GM23338 (cell line): ENCODE measurements around the gene MRPS31.

ENCODE experiments used
- CREB1 ChIP-seq: fragments of 250-450 bp; sonication (Bioruptor Pico); IDR thresholded peaks from 2 replicates; pipeline ENCODE4 v1.5.0; 2020; ENCODE audit warnings: low read depth, mild to moderate bottlenecking, moderate library complexity
- ETS1 ChIP-seq: IDR thresholded peaks from 2 replicates; pipeline ENCODE4 v1.6.1; 2016; ENCODE audit warnings: antibody characterized with exemption
- EZH2 ChIP-seq: fragments of 200-600 bp; sonication (generic); IDR thresholded peaks from one replicate; pipeline ENCODE4 v1.8.0; 2017; ENCODE audit warnings: antibody characterized with exemption, mild to moderate bottlenecking, low read depth; ENCODE audit not compliant: unreplicated experiment
- EZH2phosphoT487 ChIP-seq: fragments of 200-600 bp; sonication (generic); IDR thresholded peaks from one replicate; pipeline ENCODE4 v1.8.1; 2018; ENCODE audit warnings: antibody characterized with exemption; ENCODE audit not compliant: unreplicated experiment
- JUNB ChIP-seq: IDR thresholded peaks from one replicate; pipeline ENCODE4 v1.6.1; 2016; ENCODE audit warnings: antibody characterized with exemption; ENCODE audit not compliant: unreplicated experiment
- NANOG ChIP-seq: IDR thresholded peaks from 2 replicates; pipeline ENCODE4 v1.6.1; 2016; ENCODE audit warnings: antibody characterized with exemption, borderline replicate concordance
- POLR2AphosphoS5 ChIP-seq: IDR thresholded peaks from 2 replicates; pipeline ENCODE4 v1.6.1; 2016; ENCODE audit warnings: antibody characterized with exemption, low read depth
- ZNF114 ChIP-seq: fragments of 250-450 bp; sonication (Bioruptor Pico); IDR thresholded peaks from 2 replicates; pipeline ENCODE4 v1.5.0; 2020; ENCODE audit warnings: mild to moderate bottlenecking, moderate library complexity
- ZNF331 ChIP-seq: fragments of 250-450 bp; sonication (Bioruptor Pico); IDR thresholded peaks from 2 replicates; pipeline ENCODE4 v1.5.0; 2020; ENCODE audit warnings: low read depth, mild to moderate bottlenecking, moderate library complexity
- TF ChIP-seq, protein P1 (sequence below), 2 experiments: fragments of 200-600 bp in 1 of 2; sonication (generic) in 1 of 2; conservative IDR thresholded peaks; 2 replicates each; pipeline versions ENCODE4 v1.5.1 to v1.6.1; 2016 to 2017; ENCODE audit warnings: antibody characterized with exemption in 2 of 2, low read depth in 2 of 2, mild to moderate bottlenecking in 2 of 2, moderate library complexity in 1 of 2
- TF ChIP-seq, protein P2 (sequence below): IDR thresholded peaks from one replicate; pipeline ENCODE4 v1.6.1; 2018; ENCODE audit warnings: antibody characterized with exemption; ENCODE audit not compliant: unreplicated experiment

- no peak for TF ChIP-seq POLR2AphosphoS5
- TF ChIP-seq, protein P1, sequence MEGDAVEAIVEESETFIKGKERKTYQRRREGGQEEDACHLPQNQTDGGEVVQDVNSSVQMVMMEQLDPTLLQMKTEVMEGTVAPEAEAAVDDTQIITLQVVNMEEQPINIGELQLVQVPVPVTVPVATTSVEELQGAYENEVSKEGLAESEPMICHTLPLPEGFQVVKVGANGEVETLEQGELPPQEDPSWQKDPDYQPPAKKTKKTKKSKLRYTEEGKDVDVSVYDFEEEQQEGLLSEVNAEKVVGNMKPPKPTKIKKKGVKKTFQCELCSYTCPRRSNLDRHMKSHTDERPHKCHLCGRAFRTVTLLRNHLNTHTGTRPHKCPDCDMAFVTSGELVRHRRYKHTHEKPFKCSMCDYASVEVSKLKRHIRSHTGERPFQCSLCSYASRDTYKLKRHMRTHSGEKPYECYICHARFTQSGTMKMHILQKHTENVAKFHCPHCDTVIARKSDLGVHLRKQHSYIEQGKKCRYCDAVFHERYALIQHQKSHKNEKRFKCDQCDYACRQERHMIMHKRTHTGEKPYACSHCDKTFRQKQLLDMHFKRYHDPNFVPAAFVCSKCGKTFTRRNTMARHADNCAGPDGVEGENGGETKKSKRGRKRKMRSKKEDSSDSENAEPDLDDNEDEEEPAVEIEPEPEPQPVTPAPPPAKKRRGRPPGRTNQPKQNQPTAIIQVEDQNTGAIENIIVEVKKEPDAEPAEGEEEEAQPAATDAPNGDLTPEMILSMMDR (conservative IDR thresholded peaks at IDR 0.05; ENCODE audit: low read depth in 2 of 2), result no peak
- no peak for TF ChIP-seq EZH2phosphoT487
- no peak for TF ChIP-seq ETS1
- no peak for TF ChIP-seq JUNB
- no peak for TF ChIP-seq EZH2
- TF ChIP-seq ZNF114 (CRISPR knock-in tag), result no peak
- no peak for TF ChIP-seq ZNF331 (CRISPR knock-in tag)
- no peak for TF ChIP-seq CREB1 (CRISPR knock-in tag)
- TF ChIP-seq, protein P2, sequence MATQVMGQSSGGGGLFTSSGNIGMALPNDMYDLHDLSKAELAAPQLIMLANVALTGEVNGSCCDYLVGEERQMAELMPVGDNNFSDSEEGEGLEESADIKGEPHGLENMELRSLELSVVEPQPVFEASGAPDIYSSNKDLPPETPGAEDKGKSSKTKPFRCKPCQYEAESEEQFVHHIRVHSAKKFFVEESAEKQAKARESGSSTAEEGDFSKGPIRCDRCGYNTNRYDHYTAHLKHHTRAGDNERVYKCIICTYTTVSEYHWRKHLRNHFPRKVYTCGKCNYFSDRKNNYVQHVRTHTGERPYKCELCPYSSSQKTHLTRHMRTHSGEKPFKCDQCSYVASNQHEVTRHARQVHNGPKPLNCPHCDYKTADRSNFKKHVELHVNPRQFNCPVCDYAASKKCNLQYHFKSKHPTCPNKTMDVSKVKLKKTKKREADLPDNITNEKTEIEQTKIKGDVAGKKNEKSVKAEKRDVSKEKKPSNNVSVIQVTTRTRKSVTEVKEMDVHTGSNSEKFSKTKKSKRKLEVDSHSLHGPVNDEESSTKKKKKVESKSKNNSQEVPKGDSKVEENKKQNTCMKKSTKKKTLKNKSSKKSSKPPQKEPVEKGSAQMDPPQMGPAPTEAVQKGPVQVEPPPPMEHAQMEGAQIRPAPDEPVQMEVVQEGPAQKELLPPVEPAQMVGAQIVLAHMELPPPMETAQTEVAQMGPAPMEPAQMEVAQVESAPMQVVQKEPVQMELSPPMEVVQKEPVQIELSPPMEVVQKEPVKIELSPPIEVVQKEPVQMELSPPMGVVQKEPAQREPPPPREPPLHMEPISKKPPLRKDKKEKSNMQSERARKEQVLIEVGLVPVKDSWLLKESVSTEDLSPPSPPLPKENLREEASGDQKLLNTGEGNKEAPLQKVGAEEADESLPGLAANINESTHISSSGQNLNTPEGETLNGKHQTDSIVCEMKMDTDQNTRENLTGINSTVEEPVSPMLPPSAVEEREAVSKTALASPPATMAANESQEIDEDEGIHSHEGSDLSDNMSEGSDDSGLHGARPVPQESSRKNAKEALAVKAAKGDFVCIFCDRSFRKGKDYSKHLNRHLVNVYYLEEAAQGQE, result no peak
- no peak for TF ChIP-seq NANOG
These were observed 27.4 kb upstream of the MRPS31 start for GRCh38 chr13:40798380-40798779.
